A549 (cell line): ENCODE data around the gene QPRT. TPM values are rescaled to one million over a fixed set of nuclear protein-coding genes. Genes with fewer than 3 reads are reported as not detected.

ENCODE experiments used
- ATAC-seq, 2 experiments: fragments of 200-7000 bp in 1 of 2; fragments of >200 bp in 1 of 2; cut with Nextera tagmentation in 1 of 2; cut with Tn5 transposase in 1 of 2; 3 replicates each; pipeline versions ENCODE4 v1.8.0 to v1.9.1; 2018 to 2020; ENCODE audit warnings: mild to moderate bottlenecking in 1 of 2, moderate library complexity in 1 of 2
- CTCF ChIA-PET: fragments of 300-600 bp; sonication (Branson Sonifier 250); formaldehyde crosslinking; extraction: SDS; loops from one replicate; lab custom pipeline; 2021; ENCODE audit warnings: antibody characterized with exemption, inconsistent platforms; lab: Yijun Ruan, JAX
- POLR2A ChIA-PET: fragments of 350-600 bp; formaldehyde crosslinking; extraction: SDS; loops from one replicate; lab custom pipeline; 2021; ENCODE audit warnings: antibody characterized with exemption, inconsistent platforms; lab: Yijun Ruan, JAX
- DNase-seq, 2 experiments: peaks; one replicate each; pipeline versions ENCODE4 v3.0.0 to v3.0.0-alpha.2; 2011 to 2016; ENCODE audit warnings: low read depth in 1 of 2, low spot score in 1 of 2
- FAIRE-seq: peaks from 2 replicates; lab custom pipeline; 2011; peaks lifted over from hg19 to GRCh38; lab: Jason Lieb, UNC
- H3K27ac ChIP-seq, 2 experiments: fragments of >200 bp; sonication (Bioruptor Twin); formaldehyde crosslinking; 3 replicates each; pipeline ENCODE4 v1.5.1; 2016 to 2017
- H3K4me1 ChIP-seq: fragments of >200 bp; sonication (Bioruptor Twin); formaldehyde crosslinking; 3 replicates; pipeline ENCODE4 v1.6.1; 2016
- H3K4me2 ChIP-seq: fragments of >200 bp; sonication (Bioruptor Twin); formaldehyde crosslinking; 3 replicates; pipeline ENCODE4 v1.6.1; 2016
- H3K4me3 ChIP-seq: fragments of >200 bp; sonication (Bioruptor Twin); formaldehyde crosslinking; 3 replicates; pipeline ENCODE4 v1.5.1; 2016
- H3K9me3 ChIP-seq: fragments of >200 bp; sonication (Bioruptor Twin); formaldehyde crosslinking; 3 replicates; pipeline ENCODE4 v1.6.1; 2016
- CBX2 ChIP-seq: fragments of 200-600 bp; sonication (generic); IDR thresholded peaks from 2 replicates; pipeline ENCODE4 v1.6.1; 2016; ENCODE audit warnings: low read depth, mild to moderate bottlenecking, borderline replicate concordance
- EHF ChIP-seq: fragments of 250-450 bp; sonication (Bioruptor Pico); IDR thresholded peaks from 2 replicates; pipeline ENCODE4 v1.5.0; 2020; ENCODE audit warnings: mild to moderate bottlenecking
- ESRRA ChIP-seq: fragments of 150-350 bp; IDR thresholded peaks from 2 replicates; pipeline ENCODE4 v1.6.1; 2014; ENCODE audit warnings: mild to moderate bottlenecking, low read length, borderline replicate concordance
- FOSB ChIP-seq: fragments of 250-450 bp; sonication (Bioruptor Pico); IDR thresholded peaks from 2 replicates; pipeline ENCODE4 v1.5.0; 2020; ENCODE audit warnings: mild to moderate bottlenecking, moderate library complexity
- GATA3 ChIP-seq: IDR thresholded peaks from 2 replicates; pipeline ENCODE4 v1.6.1; 2012; ENCODE audit warnings: borderline replicate concordance
- HDAC2 ChIP-seq: fragments of 200-600 bp; sonication (generic); IDR thresholded peaks from 2 replicates; pipeline ENCODE4 v1.6.1; 2016
- HOXB13 ChIP-seq: fragments of 250-450 bp; sonication (Bioruptor Pico); IDR thresholded peaks from 2 replicates; pipeline ENCODE4 v1.5.0; 2020; ENCODE audit warnings: low read depth, mild to moderate bottlenecking, moderate library complexity
- MAFK ChIP-seq: fragments of 450-650 bp; IDR thresholded peaks from 2 replicates; pipeline ENCODE4 v1.6.1; 2014; ENCODE audit not compliant: partially characterized antibody
- MAZ ChIP-seq: fragments of 150-350 bp; IDR thresholded peaks from 2 replicates; pipeline ENCODE4 v1.6.1; 2014; ENCODE audit warnings: antibody characterized with exemption, low read depth, low read length, borderline replicate concordance
- NFE2L2 ChIP-seq: fragments of 150-350 bp; conservative IDR thresholded peaks from 2 replicates; pipeline ENCODE4 v1.6.1; 2014; ENCODE audit warnings: low read length
- PHF8 ChIP-seq: fragments of 200-600 bp; sonication (generic); IDR thresholded peaks from 2 replicates; pipeline ENCODE4 v1.6.1; 2016; ENCODE audit warnings: low read depth, mild to moderate bottlenecking, antibody characterized with exemption, moderate library complexity, borderline replicate concordance
- POLR2AphosphoS2 ChIP-seq: conservative IDR thresholded peaks from 2 replicates; pipeline ENCODE4 v1.6.1; 2012; ENCODE audit warnings: low read length, improper control_type of control experiment, inconsistent platforms
- RAD21 ChIP-seq, 2 experiments: fragments of >200 bp in 1 of 2; sonication (Bioruptor Twin) in 1 of 2; formaldehyde crosslinking in 1 of 2; IDR thresholded peaks in 1 of 2; conservative IDR thresholded peaks in 1 of 2; 2 replicates in 1 of 2; 3 replicates in 1 of 2; pipeline ENCODE4 v1.6.1; 2012 to 2018; ENCODE audit warnings: inconsistent platforms in 1 of 2
- RARB ChIP-seq: fragments of 250-450 bp; sonication (Bioruptor Pico); IDR thresholded peaks from 2 replicates; pipeline ENCODE4 v1.8.0; 2021; ENCODE audit warnings: mild to moderate bottlenecking, moderate library complexity
- RCOR1 ChIP-seq: fragments of 150-350 bp; IDR thresholded peaks from 2 replicates; pipeline ENCODE4 v1.6.1; 2014; ENCODE audit warnings: antibody characterized with exemption, low read length, low read depth
- SREBF2 ChIP-seq: fragments of 450-650 bp; IDR thresholded peaks from 2 replicates; pipeline ENCODE4 v1.6.1; 2014; ENCODE audit warnings: mild to moderate bottlenecking, moderate library complexity
- TP53 ChIP-seq: fragments of 250-450 bp; sonication (Bioruptor Pico); IDR thresholded peaks from 2 replicates; pipeline ENCODE4 v1.5.0; 2021; ENCODE audit warnings: mild to moderate bottlenecking, moderate library complexity
- ZC3H11A ChIP-seq: fragments of 450-650 bp; IDR thresholded peaks from 2 replicates; pipeline ENCODE4 v1.6.1; 2014; ENCODE audit warnings: antibody characterized with exemption, mild to moderate bottlenecking
- ZFP36 ChIP-seq: fragments of 450-650 bp; IDR thresholded peaks from 2 replicates; pipeline ENCODE4 v1.6.1; 2014; ENCODE audit warnings: borderline replicate concordance; ENCODE audit not compliant: partially characterized antibody
- ZNF302 ChIP-seq: fragments of 250-450 bp; sonication (Bioruptor Pico); IDR thresholded peaks from 2 replicates; pipeline ENCODE4 v1.9.0; 2021; ENCODE audit warnings: inconsistent platforms, mild to moderate bottlenecking, moderate library complexity
- ZSCAN20 ChIP-seq: fragments of 250-450 bp; sonication (Bioruptor Pico); IDR thresholded peaks from 2 replicates; pipeline ENCODE4 v1.8.0; 2022; ENCODE audit warnings: mild to moderate bottlenecking, moderate library complexity
- WGBS: methylation state at CpG from one replicate; pipeline ENCODE4 v1.1.6; 2017; ENCODE audit errors: missing lambda C conversion rate; 5-methylcytosine and 5-hydroxymethylcytosine counted together
- polyA plus RNA-seq, 4 experiments: library from polyadenylated mRNA; depleted of rRNA in 3 of 4; stranded (reverse); fragments of >200 nt; fragmentation: RNase III in 1 of 4; extraction: RNeasy Plus Mini Kit Qiagen cat#74134 plus additional on column Dnase treatment in 1 of 4; gene quantifications; 2 replicates in 3 of 4; 3 replicates in 1 of 4; pipeline ENCODE4 v1.2.3, GENCODE V29; 2011 to 2017
- TF ChIP-seq, protein P1 (sequence below): IDR thresholded peaks from 2 replicates; pipeline ENCODE4 v1.6.1; 2012
- TF ChIP-seq, protein P2 (sequence below): fragments of >200 bp; sonication (Bioruptor Twin); formaldehyde crosslinking; IDR thresholded peaks from 2 replicates; pipeline ENCODE4 v1.6.1; 2016
- TF ChIP-seq, protein P3 (sequence below): fragments of >200 bp; sonication (Bioruptor Twin); formaldehyde crosslinking; IDR thresholded peaks from 3 replicates; pipeline ENCODE4 v1.6.1; 2016
- TF ChIP-seq, protein P4 (sequence below): IDR thresholded peaks from 2 replicates; pipeline ENCODE4 v1.6.1; 2012
- TF ChIP-seq, protein P5 (sequence below): IDR thresholded peaks from 2 replicates; pipeline ENCODE4 v1.6.1; 2012; ENCODE audit warnings: low read depth, borderline replicate concordance

The QPRT gene
- polyA plus RNA-seq, 2 of the 4 experiments (the other 2 are of a cell fraction), result 1.7 to 2.1 TPM

DNA sequence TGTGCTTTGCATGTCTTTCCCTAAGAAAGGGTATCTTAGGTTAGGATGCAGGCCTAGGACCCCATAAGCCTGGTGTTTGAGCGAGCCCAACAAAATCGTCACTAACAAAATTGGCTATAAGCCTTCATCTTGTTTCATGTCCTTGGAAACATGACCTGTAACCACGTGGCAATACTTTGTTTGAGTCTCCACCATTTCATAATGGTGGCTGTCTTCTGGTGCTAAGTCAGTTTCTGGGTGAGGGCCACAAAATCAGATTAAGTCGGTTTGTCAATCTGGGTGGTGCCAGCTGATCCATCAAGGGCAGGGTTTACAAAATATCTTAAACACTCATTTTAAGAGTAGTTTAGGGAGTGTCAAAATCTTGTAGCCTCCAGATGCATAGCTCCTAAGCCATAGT is 33.8 kb downstream of the QPRT start:
- peaks cover 6% of the 10 kb centered on the region; the same call in 1 of the 3 replicates for H3K4me1 ChIP-seq
- H3K4me2 ChIP-seq, result no peak overlapping the region
- no peak overlapping the region for H3K27ac ChIP-seq
- TF ChIP-seq ZNF302 (CRISPR knock-in tag), result no peak
- TF ChIP-seq FOSB, result no peak
- no peak for TF ChIP-seq PHF8
- TF ChIP-seq MAFK, result no peak
- TF ChIP-seq, protein P1, sequence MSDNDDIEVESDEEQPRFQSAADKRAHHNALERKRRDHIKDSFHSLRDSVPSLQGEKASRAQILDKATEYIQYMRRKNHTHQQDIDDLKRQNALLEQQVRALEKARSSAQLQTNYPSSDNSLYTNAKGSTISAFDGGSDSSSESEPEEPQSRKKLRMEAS, result no peak
- TF ChIP-seq HOXB13, result no peak
- TF ChIP-seq, protein P2, sequence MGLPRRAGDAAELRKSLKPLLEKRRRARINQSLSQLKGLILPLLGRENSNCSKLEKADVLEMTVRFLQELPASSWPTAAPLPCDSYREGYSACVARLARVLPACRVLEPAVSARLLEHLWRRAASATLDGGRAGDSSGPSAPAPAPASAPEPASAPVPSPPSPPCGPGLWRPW, result no peak
- no peak for TF ChIP-seq MAZ
- no peak for TF ChIP-seq HDAC2
- no peak for TF ChIP-seq GATA3
- no peak for TF ChIP-seq CBX2
- TF ChIP-seq RAD21 (conservative IDR thresholded peaks at IDR 0.05 in 1 of 2, IDR thresholded peaks at IDR 0.05 in 1 of 2), result no peak
- TF ChIP-seq, protein P3, sequence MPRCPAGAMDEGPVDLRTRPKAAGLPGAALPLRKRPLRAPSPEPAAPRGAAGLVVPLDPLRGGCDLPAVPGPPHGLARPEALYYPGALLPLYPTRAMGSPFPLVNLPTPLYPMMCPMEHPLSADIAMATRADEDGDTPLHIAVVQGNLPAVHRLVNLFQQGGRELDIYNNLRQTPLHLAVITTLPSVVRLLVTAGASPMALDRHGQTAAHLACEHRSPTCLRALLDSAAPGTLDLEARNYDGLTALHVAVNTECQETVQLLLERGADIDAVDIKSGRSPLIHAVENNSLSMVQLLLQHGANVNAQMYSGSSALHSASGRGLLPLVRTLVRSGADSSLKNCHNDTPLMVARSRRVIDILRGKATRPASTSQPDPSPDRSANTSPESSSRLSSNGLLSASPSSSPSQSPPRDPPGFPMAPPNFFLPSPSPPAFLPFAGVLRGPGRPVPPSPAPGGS, result no peak
- no peak for TF ChIP-seq POLR2AphosphoS2
- TF ChIP-seq ESRRA, result no peak
- TF ChIP-seq SREBF2, result no peak
- TF ChIP-seq, protein P4, sequence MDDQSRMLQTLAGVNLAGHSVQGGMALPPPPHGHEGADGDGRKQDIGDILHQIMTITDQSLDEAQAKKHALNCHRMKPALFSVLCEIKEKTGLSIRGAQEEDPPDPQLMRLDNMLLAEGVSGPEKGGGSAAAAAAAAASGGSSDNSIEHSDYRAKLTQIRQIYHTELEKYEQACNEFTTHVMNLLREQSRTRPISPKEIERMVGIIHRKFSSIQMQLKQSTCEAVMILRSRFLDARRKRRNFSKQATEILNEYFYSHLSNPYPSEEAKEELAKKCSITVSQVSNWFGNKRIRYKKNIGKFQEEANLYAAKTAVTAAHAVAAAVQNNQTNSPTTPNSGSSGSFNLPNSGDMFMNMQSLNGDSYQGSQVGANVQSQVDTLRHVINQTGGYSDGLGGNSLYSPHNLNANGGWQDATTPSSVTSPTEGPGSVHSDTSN, result no peak
- ChIA-PET POLR2A (no interaction called here), CTCF (interaction anchor here (0.6 to 2.4 kb wide), 5 partner anchors 13 to 25 kb away, joined by 3 to 16 read pairs (median 5); no protein-coding TSS in a partner anchor)
- H3K9me3 ChIP-seq, result no peaks in the 10 kb centered on the region
- 62% methylated on average over 4 of the region's 4 CpGs for WGBS
- ATAC-seq (no peak), FAIRE-seq (no peak), DNase-seq (no peak)
- H3K4me3 ChIP-seq, result no peak overlapping the region

DNA sequence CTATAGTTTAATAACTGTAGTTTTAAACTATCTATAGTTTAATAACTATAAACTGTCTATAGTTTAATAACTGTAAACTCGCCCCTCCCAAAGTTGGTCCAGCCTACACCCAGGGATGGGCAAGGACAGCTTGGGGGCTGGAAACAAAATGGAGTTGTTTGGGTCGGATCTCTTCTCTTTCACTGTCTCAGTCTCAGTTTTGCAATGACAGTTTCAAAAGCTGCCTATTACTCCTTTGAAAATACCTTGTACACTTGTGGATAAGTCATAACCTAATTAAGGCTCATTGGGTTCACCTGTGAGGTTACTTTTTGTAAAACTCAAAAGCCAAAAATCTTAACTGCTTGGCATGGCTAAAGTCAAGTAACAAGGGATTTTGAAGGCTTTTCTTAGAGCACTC is 35.4 kb downstream of the QPRT start:
- no peak for ATAC-seq
- no peak for FAIRE-seq
- no peaks in the 10 kb centered on the region for H3K9me3 ChIP-seq
- H3K4me3 ChIP-seq, result no peak overlapping the region
- H3K4me1 ChIP-seq, result peaks cover 6% of the 10 kb centered on the region; the same call in 1 of the 3 replicates
- POLR2A ChIA-PET, result no interaction called here
- H3K27ac ChIP-seq, result no peak overlapping the region
- no peak for TF ChIP-seq CBX2
- no peak for TF ChIP-seq RCOR1
- TF ChIP-seq, protein P5, sequence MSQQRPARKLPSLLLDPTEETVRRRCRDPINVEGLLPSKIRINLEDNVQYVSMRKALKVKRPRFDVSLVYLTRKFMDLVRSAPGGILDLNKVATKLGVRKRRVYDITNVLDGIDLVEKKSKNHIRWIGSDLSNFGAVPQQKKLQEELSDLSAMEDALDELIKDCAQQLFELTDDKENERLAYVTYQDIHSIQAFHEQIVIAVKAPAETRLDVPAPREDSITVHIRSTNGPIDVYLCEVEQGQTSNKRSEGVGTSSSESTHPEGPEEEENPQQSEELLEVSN, result no peak
- no peak for TF ChIP-seq MAZ
- no peak for TF ChIP-seq RARB
- TF ChIP-seq ZFP36, result no peak
- TF ChIP-seq NFE2L2, result no peak
- no peak for TF ChIP-seq POLR2AphosphoS2
- no peak for TF ChIP-seq RAD21 (conservative IDR thresholded peaks at IDR 0.05 in 1 of 2, IDR thresholded peaks at IDR 0.05 in 1 of 2)
- TF ChIP-seq TP53 (CRISPR knock-in tag), result no peak
- TF ChIP-seq ZSCAN20 (CRISPR knock-in tag), result no peak
- TF ChIP-seq, protein P2, result no peak
- TF ChIP-seq MAFK, result no peak
- TF ChIP-seq ZNF302 (CRISPR knock-in tag), result no peak
- TF ChIP-seq ZC3H11A, result no peak
- no peak for TF ChIP-seq EHF (CRISPR knock-in tag)
- TF ChIP-seq, protein P4, result no peak
- no peak for DNase-seq
- no peak overlapping the region for H3K4me2 ChIP-seq
- CTCF ChIA-PET, result interaction anchor here (0.7 to 4.7 kb wide), 9 partner anchors 10 to 741 kb away, joined by 3 to 33 read pairs (median 5); no protein-coding TSS in a partner anchor
- WGBS, result 42% methylated on average over 2 of the region's 2 CpGs
